H1 (cell line): ENCODE results near the gene FAM171A1. TPM values are rescaled to one million over a fixed set of nuclear protein-coding genes. Genes with fewer than 3 reads are reported as not detected.

Source experiments
- BACH1 ChIP-seq: IDR thresholded peaks from 2 replicates; pipeline ENCODE4 v1.6.1; 2012; ENCODE audit warnings: low read length, improper control_type of control experiment
- CREB1 ChIP-seq: IDR thresholded peaks from 2 replicates; pipeline ENCODE4 v1.6.1; 2012; ENCODE audit warnings: inconsistent platforms
- JUN ChIP-seq: IDR thresholded peaks from 2 replicates; pipeline ENCODE4 v1.6.1; 2011; ENCODE audit warnings: low read depth, mild to moderate bottlenecking, improper control_type of control experiment, low read length
- KDM1A ChIP-seq: fragments of 200-600, 300-600 bp; sonication (generic); IDR thresholded peaks from 2 replicates; pipeline ENCODE4 v1.7.1; 2016; ENCODE audit warnings: mild to moderate bottlenecking, low read length, borderline replicate concordance
- POU5F1 ChIP-seq: IDR thresholded peaks from 2 replicates; pipeline ENCODE4 v1.6.1; 2011; ENCODE audit warnings: low read depth, mild to moderate bottlenecking, low read length, moderate library complexity
- RBBP5 ChIP-seq: IDR thresholded peaks from 2 replicates; pipeline ENCODE4 v1.7.1; 2012; ENCODE audit warnings: low read depth, mild to moderate bottlenecking, inconsistent platforms, low read length, moderate library complexity, borderline replicate concordance
- RXRA ChIP-seq: IDR thresholded peaks from 2 replicates; pipeline ENCODE4 v1.6.1; 2011; ENCODE audit warnings: low read depth, mild to moderate bottlenecking, low read length, moderate library complexity; ENCODE audit not compliant: insufficient read depth
- SIX5 ChIP-seq: IDR thresholded peaks from 2 replicates; pipeline ENCODE4 v1.6.1; 2011; ENCODE audit warnings: mild to moderate bottlenecking, low read depth, low read length
- TCF12 ChIP-seq: IDR thresholded peaks from 2 replicates; pipeline ENCODE4 v1.6.1; 2011; ENCODE audit warnings: low read depth, mild to moderate bottlenecking, low read length
- polyA plus RNA-seq, 7 experiments: library from polyadenylated mRNA; depleted of rRNA in 3 of 7; stranded (reverse) in 5 of 7; unstranded in 2 of 7; fragments of >200 nt in 5 of 7; fragments of 200-250 nt in 2 of 7; gene quantifications; 1 replicate in 5 of 7; 2 replicates in 1 of 7; 4 replicates in 1 of 7; pipeline versions ENCODE4 v1.2.1 to v1.2.3, GENCODE V29; 2011 to 2013; ENCODE audit warnings: missing spikeins in 2 of 7, mixed read lengths in 2 of 7
- total RNA-seq: library from RNA; stranded (reverse); fragmentation: NEBNext Ultra II Directional; extraction: Animal tissue kit (Norgen Biotek cat#: 25700); gene quantifications from 2 replicates; pipeline ENCODE4 v1.2.1, GENCODE V29; 2021
- TF ChIP-seq, protein P1 (sequence below): IDR thresholded peaks from 2 replicates; pipeline ENCODE4 v1.6.1; 2012; ENCODE audit warnings: low read length, inconsistent platforms
- TF ChIP-seq, protein P2 (sequence below): IDR thresholded peaks from 2 replicates; pipeline ENCODE4 v1.6.1; 2012; ENCODE audit warnings: inconsistent platforms
- TF ChIP-seq, protein P3 (sequence below), 3 experiments: IDR thresholded peaks; 1 replicate in 2 of 3; 2 replicates in 1 of 3; pipeline versions ENCODE4 v1.5.1 to v1.6.1; 2011; ENCODE audit warnings: low read length in 3 of 3, mild to moderate bottlenecking in 3 of 3, inconsistent platforms in 2 of 3, low read depth in 1 of 3, moderate library complexity in 1 of 3; ENCODE audit not compliant: insufficient read depth in 1 of 3; ENCODE audit errors: control extremely low read depth in 1 of 3

Gene FAM171A1
- total and polyA plus RNA-seq, 2 of the 8 experiments (the other 6 are each of a cell fraction or from before 2014, with no cell fraction given): 26.6 to 42.1 TPM

DNA sequence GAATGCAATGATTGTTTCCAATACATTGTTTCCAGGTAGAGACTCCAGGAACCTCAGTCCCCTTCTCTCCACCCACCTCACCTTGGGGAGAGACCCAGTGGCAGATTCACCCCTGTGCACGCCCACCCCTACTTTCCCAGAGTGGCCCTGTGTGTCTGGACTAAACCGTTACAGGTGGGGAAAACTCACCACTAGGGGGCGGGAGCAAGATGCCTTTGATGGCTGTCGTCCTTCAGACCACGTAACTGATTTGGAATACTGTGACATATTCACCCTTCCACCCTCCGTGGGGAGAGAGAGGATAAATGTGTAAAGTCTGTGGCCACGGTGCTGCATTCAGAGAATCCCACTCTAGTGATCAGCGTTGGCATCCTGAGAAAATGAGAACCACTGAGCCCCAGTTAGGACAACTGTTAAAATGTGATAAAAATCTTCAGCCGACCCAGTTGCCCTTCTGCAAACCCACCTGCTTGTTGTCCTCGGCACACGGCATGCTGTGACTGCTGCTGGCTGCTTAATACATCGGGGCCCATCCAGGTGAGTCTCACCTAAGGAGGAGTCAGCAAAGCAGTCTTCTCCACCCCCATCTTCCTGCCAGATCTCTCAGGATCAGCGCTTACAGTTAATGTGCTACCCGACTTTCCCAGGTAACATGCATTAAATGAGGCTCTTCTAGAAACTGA, 161.1 kb downstream of the FAM171A1 start (continued):
- TF ChIP-seq, protein P1, sequence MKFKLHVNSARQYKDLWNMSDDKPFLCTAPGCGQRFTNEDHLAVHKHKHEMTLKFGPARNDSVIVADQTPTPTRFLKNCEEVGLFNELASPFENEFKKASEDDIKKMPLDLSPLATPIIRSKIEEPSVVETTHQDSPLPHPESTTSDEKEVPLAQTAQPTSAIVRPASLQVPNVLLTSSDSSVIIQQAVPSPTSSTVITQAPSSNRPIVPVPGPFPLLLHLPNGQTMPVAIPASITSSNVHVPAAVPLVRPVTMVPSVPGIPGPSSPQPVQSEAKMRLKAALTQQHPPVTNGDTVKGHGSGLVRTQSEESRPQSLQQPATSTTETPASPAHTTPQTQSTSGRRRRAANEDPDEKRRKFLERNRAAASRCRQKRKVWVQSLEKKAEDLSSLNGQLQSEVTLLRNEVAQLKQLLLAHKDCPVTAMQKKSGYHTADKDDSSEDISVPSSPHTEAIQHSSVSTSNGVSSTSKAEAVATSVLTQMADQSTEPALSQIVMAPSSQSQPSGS: no peak
- TF ChIP-seq BACH1 (peak; percentile 32; the same call in 1 of the 2 replicates), SIX5 (no peak), JUN (no peak), TCF12 (no peak), RBBP5 (no peak), POU5F1 (no peak), RXRA (no peak), CREB1 (no peak), KDM1A (no peak)
- TF ChIP-seq, protein P2, sequence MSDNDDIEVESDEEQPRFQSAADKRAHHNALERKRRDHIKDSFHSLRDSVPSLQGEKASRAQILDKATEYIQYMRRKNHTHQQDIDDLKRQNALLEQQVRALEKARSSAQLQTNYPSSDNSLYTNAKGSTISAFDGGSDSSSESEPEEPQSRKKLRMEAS: peak; percentile 35; the same call in 1 of the 2 replicates
- TF ChIP-seq, protein P3, sequence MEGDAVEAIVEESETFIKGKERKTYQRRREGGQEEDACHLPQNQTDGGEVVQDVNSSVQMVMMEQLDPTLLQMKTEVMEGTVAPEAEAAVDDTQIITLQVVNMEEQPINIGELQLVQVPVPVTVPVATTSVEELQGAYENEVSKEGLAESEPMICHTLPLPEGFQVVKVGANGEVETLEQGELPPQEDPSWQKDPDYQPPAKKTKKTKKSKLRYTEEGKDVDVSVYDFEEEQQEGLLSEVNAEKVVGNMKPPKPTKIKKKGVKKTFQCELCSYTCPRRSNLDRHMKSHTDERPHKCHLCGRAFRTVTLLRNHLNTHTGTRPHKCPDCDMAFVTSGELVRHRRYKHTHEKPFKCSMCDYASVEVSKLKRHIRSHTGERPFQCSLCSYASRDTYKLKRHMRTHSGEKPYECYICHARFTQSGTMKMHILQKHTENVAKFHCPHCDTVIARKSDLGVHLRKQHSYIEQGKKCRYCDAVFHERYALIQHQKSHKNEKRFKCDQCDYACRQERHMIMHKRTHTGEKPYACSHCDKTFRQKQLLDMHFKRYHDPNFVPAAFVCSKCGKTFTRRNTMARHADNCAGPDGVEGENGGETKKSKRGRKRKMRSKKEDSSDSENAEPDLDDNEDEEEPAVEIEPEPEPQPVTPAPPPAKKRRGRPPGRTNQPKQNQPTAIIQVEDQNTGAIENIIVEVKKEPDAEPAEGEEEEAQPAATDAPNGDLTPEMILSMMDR (IDR thresholded peaks at IDR 0.05; ENCODE audit: control extremely low read depth in 1 of 3, insufficient read depth in 1 of 3, low read depth in 1 of 3, low read length in 3 of 3): peak; percentile 74 to 92 (median 86)
